Mesenchymal stem cell (in vitro differentiated cells and primary cell): ENCODE results near the gene WDR4.

Experiments used
- DNase-seq: peaks from one replicate; pipeline ENCODE4 v3.0.0-alpha.2; 2013
- H2AFZ ChIP-seq: one replicate; pipeline ENCODE4 v1.6.1; 2013; ENCODE audit warnings: low read depth, mild to moderate bottlenecking, control low read depth, inconsistent platforms, low read length, moderate library complexity
- H2AK5ac ChIP-seq: 2 replicates; pipeline ENCODE4 v1.6.1; 2013; ENCODE audit warnings: low read length, moderate library complexity, mild to moderate bottlenecking, inconsistent platforms; ENCODE audit not compliant: severe bottlenecking
- H2BK120ac ChIP-seq: one replicate; pipeline ENCODE4 v1.6.1; 2013; ENCODE audit warnings: low read depth, mild to moderate bottlenecking, inconsistent platforms, low read length, moderate library complexity
- H2BK12ac ChIP-seq, 2 experiments: one replicate each; pipeline ENCODE4 v1.6.1; 2013; ENCODE audit warnings: inconsistent platforms in 2 of 2, low read length in 2 of 2, mild to moderate bottlenecking in 2 of 2, moderate library complexity in 2 of 2, control low read depth in 1 of 2
- H2BK15ac ChIP-seq: one replicate; pipeline ENCODE4 v1.6.1; 2013; ENCODE audit warnings: mild to moderate bottlenecking, low read depth, inconsistent platforms; ENCODE audit not compliant: poor library complexity, severe bottlenecking
- H2BK5ac ChIP-seq: 2 replicates; pipeline ENCODE4 v1.6.1; 2013; ENCODE audit warnings: low read depth, mild to moderate bottlenecking, low read length, control low read depth, inconsistent platforms; ENCODE audit not compliant: poor library complexity, severe bottlenecking
- H3K14ac ChIP-seq, 2 experiments: one replicate each; pipeline ENCODE4 v1.6.1; 2013; ENCODE audit warnings: inconsistent platforms in 2 of 2, low read length in 2 of 2, control low read depth in 1 of 2, mild to moderate bottlenecking in 1 of 2, moderate library complexity in 1 of 2
- H3K18ac ChIP-seq, 2 experiments: one replicate each; pipeline ENCODE4 v1.6.1; 2013; ENCODE audit warnings: inconsistent platforms in 2 of 2, low read length in 2 of 2, control low read depth in 1 of 2, low read depth in 1 of 2, mild to moderate bottlenecking in 1 of 2
- H3K23ac ChIP-seq, 2 experiments: one replicate each; pipeline ENCODE4 v1.6.1; 2013; ENCODE audit warnings: inconsistent platforms in 2 of 2, low read length in 2 of 2, mild to moderate bottlenecking in 2 of 2, moderate library complexity in 2 of 2, control low read depth in 1 of 2
- H3K27ac ChIP-seq: 2 replicates; pipeline ENCODE4 v1.5.1; 2013; ENCODE audit warnings: mild to moderate bottlenecking, moderate library complexity, low read length, control low read depth, inconsistent platforms; ENCODE audit not compliant: poor library complexity, severe bottlenecking
- H3K27me3 ChIP-seq, 2 experiments: 2 replicates each; pipeline versions ENCODE4 v1.6.1 to v1.7.0; 2013; ENCODE audit warnings: low read length in 2 of 2, mild to moderate bottlenecking in 2 of 2, moderate library complexity in 2 of 2, control low read depth in 1 of 2, inconsistent platforms in 1 of 2; ENCODE audit not compliant: control insufficient read depth in 1 of 2, insufficient read depth in 1 of 2
- H3K36me3 ChIP-seq, 2 experiments: 2 replicates each; pipeline versions ENCODE4 v1.6.1 to v1.7.0; 2013; ENCODE audit warnings: low read length in 2 of 2, control low read depth in 1 of 2, inconsistent platforms in 1 of 2, low read depth in 1 of 2, mild to moderate bottlenecking in 1 of 2; ENCODE audit not compliant: insufficient read depth in 2 of 2, control insufficient read depth in 1 of 2
- H3K4ac ChIP-seq, 2 experiments: one replicate each; pipeline ENCODE4 v1.6.1; 2013; ENCODE audit warnings: inconsistent platforms in 2 of 2, low read length in 2 of 2, mild to moderate bottlenecking in 2 of 2, moderate library complexity in 2 of 2, control low read depth in 1 of 2, low read depth in 1 of 2
- H3K4me1 ChIP-seq: 2 replicates; pipeline ENCODE4 v1.6.1; 2013; ENCODE audit warnings: low read depth, low read length, control low read depth; ENCODE audit not compliant: control insufficient read depth, insufficient read depth
- H3K4me2 ChIP-seq: 2 replicates; pipeline ENCODE4 v1.6.1; 2013; ENCODE audit warnings: low read length, mild to moderate bottlenecking, inconsistent platforms; ENCODE audit not compliant: poor library complexity, severe bottlenecking
- H3K4me3 ChIP-seq, 2 experiments: 2 replicates each; pipeline versions ENCODE4 v1.5.1 to v1.7.0; 2013; ENCODE audit warnings: low read length in 2 of 2, mild to moderate bottlenecking in 2 of 2, control low read depth in 1 of 2, low read depth in 1 of 2; ENCODE audit not compliant: insufficient read depth in 1 of 2
- H3K79me1 ChIP-seq: replicated peaks from 2 replicates; pipeline ENCODE4 v1.6.1; 2013; ENCODE audit warnings: mild to moderate bottlenecking, control low read depth, low read length, inconsistent platforms; ENCODE audit not compliant: poor library complexity, severe bottlenecking
- H3K9ac ChIP-seq: 2 replicates; pipeline ENCODE4 v1.7.0; 2013; ENCODE audit warnings: mild to moderate bottlenecking, low read length, moderate library complexity
- H3K9me3 ChIP-seq: 2 replicates; pipeline ENCODE4 v1.7.0; 2013; ENCODE audit warnings: mild to moderate bottlenecking, low read length; ENCODE audit not compliant: control insufficient read depth
- H4K8ac ChIP-seq: one replicate; pipeline ENCODE4 v1.6.1; 2013; ENCODE audit warnings: inconsistent platforms, mild to moderate bottlenecking, low read length, moderate library complexity
- H4K91ac ChIP-seq: one replicate; pipeline ENCODE4 v1.6.1; 2013; ENCODE audit warnings: mild to moderate bottlenecking, low read length, inconsistent platforms
- WGBS: methylation state at CpG from one replicate; pipeline ENCODE4 v1.1.7; 2013; ENCODE audit warnings: mixed read lengths; 5-methylcytosine and 5-hydroxymethylcytosine counted together

Gene WDR4

DNA sequence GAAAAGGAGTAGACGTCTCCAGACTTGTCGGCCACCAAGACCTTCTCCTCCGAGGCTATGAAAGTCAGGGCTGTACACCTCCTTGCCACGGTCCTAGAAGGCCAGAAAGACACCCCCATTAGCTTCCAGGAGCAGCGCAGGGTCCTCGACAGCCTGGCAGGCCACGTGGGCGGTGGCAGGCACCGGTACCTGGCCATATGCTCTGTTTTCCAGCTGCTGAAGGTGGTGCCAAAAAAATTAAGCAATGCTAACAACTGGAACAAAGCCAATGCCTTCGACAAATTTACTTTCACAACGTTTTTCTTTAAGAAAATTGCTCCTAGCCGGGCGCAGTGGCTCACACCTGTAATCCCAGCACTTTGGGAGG is 15.9 kb downstream of the WDR4 start:
- Histone ChIP-seq H3K27ac (no peak overlapping the region), H2BK12ac (no peak overlapping the region), H4K91ac (no peak overlapping the region), H2BK15ac (no peak overlapping the region), H3K4me1 (peaks cover 3% of the 10 kb centered on the region), H3K18ac (no peak overlapping the region), H3K79me1 (peaks cover 58% of the 10 kb centered on the region), H3K9me3 (no peaks in the 10 kb centered on the region), H3K36me3 (peaks cover 56 to 81% of the 10 kb centered on the region in 2 experiments), H3K23ac (no peak overlapping the region), H2BK5ac (no peak overlapping the region), H2AK5ac (no peak overlapping the region), H3K9ac (no peak overlapping the region), H3K4me3 (no peak overlapping the region), H3K4me2 (no peak overlapping the region), H2AFZ (no peak overlapping the region), H3K4ac (no peak overlapping the region), H3K14ac (no peak overlapping the region), H2BK120ac (no peak overlapping the region), H4K8ac (no peak overlapping the region), H3K27me3 (no peaks in the 10 kb centered on the region)
- no peak for DNase-seq
- WGBS: 95% methylated on average over 13 of the region's 13 CpGs

DNA sequence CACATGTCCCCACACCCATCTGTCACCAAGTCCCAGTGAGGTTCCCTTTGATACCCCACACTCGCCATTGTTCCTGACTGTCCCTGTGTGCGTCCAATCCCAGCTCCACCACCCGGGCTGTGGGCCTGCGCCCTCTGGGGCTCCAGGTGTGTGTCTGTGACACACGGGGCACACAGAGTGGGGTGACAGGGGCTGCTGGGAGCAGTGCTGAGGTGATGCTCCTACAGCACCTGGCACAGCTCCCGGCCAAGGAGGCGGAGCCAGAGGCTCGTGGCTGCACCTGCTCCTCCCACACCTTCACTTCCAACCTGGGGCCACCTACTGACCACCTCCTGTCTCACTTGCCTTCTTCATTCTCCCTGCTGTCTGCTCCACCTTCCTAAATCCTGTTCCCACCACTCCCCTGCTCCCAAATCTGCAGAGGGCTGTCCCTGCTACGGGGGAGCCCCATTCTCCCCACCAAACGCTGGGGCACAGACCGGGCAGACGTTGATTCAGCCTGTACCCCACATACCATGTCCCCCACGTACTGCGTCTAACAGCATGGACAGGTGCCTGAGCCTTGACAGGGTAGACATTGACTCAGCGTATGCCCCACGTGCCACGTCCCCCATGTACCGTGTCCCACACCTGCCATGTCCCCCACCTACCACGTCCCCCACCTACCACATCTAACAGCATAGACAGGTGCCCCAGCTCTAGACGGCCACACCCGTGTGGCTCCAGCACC is 16.4 kb downstream of the WDR4 start:
- H2BK12ac ChIP-seq: no peak overlapping the region
- H3K4me1 ChIP-seq: peaks cover 3% of the 10 kb centered on the region
- H2AFZ ChIP-seq: no peak overlapping the region
- H3K14ac ChIP-seq: no peak overlapping the region
- H4K91ac ChIP-seq: no peak overlapping the region
- no peak overlapping the region for H2BK15ac ChIP-seq
- H2AK5ac ChIP-seq: no peak overlapping the region
- no peak overlapping the region for H3K9ac ChIP-seq
- H3K4me2 ChIP-seq: no peak overlapping the region
- H3K79me1 ChIP-seq: peaks cover 57% of the 10 kb centered on the region
- no peak overlapping the region for H3K23ac ChIP-seq
- H4K8ac ChIP-seq: no peak overlapping the region
- WGBS: 93% methylated on average over 21 of the region's 21 CpGs
- no peak overlapping the region for H2BK120ac ChIP-seq
- H3K9me3 ChIP-seq: no peaks in the 10 kb centered on the region
- no peak for DNase-seq
- no peak overlapping the region for H2BK5ac ChIP-seq
- H3K27ac ChIP-seq: no peak overlapping the region
- H3K27me3 ChIP-seq: no peaks in the 10 kb centered on the region
- no peak overlapping the region for H3K4me3 ChIP-seq
- peaks cover 56 to 81% of the 10 kb centered on the region in 2 experiments for H3K36me3 ChIP-seq
- no peak overlapping the region for H3K4ac ChIP-seq
- no peak overlapping the region for H3K18ac ChIP-seq

- Histone ChIP-seq H3K36me3 (peaks cover 55 to 83% of the 10 kb centered on the region in 2 experiments), H3K4me3 (no peak overlapping the region), H4K91ac (no peak overlapping the region), H3K4me2 (no peak overlapping the region), H2BK120ac (no peak overlapping the region), H3K9me3 (no peaks in the 10 kb centered on the region), H3K27me3 (no peaks in the 10 kb centered on the region), H3K9ac (no peak overlapping the region), H3K14ac (no peak overlapping the region), H3K79me1 (peaks cover 61% of the 10 kb centered on the region), H2AK5ac (no peak overlapping the region), H3K18ac (no peak overlapping the region), H3K23ac (no peak overlapping the region), H4K8ac (no peak overlapping the region), H2AFZ (no peak overlapping the region), H2BK12ac (no peak overlapping the region), H2BK5ac (no peak overlapping the region), H3K27ac (no peak overlapping the region), H3K4ac (no peak overlapping the region), H3K4me1 (peaks cover 3% of the 10 kb centered on the region), H2BK15ac (no peak overlapping the region)
- WGBS: 96% methylated on average over 29 of the region's 29 CpGs
- DNase-seq: no peak
Observed at GRCh38 chr21:42861848-42862400, 17.4 kb downstream of the WDR4 start.

DNA sequence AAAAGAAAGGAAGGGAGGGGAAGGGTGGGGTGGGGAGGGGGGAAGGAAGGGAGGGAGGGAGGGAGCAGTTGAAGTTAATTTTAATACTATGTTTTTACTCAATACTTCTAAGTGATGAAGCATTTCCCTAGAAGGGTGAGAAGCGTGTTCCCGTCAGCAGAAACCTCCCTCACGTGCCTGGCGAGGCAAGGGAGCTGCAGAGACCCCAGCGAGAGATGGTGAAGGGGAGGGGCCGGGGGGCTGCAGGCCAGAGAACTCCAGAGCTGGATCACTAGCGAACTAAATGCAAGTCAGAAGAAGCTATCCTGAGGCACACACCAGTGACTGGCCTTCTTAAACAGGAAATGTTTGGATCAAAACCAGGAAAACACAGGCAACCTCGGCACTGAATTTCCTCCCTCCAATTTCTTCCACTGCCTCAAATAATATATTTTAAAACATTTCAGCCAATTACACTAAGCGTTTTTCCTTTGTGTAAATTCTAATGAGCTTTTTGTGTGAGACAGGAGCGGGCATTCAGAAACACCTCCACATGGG is 18.0 kb downstream of the WDR4 start:
- H4K91ac ChIP-seq: no peak overlapping the region
- H3K79me1 ChIP-seq: peaks cover 62% of the 10 kb centered on the region
- no peak overlapping the region for H3K4ac ChIP-seq
- H3K27me3 ChIP-seq: no peaks in the 10 kb centered on the region
- peaks cover 3% of the 10 kb centered on the region for H3K4me1 ChIP-seq
- H3K4me3 ChIP-seq: no peak overlapping the region
- no peak overlapping the region for H3K4me2 ChIP-seq
- H3K23ac ChIP-seq: no peak overlapping the region
- H2BK5ac ChIP-seq: no peak overlapping the region
- DNase-seq: no peak
- H2AFZ ChIP-seq: no peak overlapping the region
- H4K8ac ChIP-seq: no peak overlapping the region
- H3K9me3 ChIP-seq: no peaks in the 10 kb centered on the region
- no peak overlapping the region for H3K14ac ChIP-seq
- no peak overlapping the region for H2AK5ac ChIP-seq
- H3K9ac ChIP-seq: no peak overlapping the region
- peaks cover 61 to 86% of the 10 kb centered on the region in 2 experiments for H3K36me3 ChIP-seq
- H2BK15ac ChIP-seq: no peak overlapping the region
- H2BK12ac ChIP-seq: no peak overlapping the region
- no peak overlapping the region for H3K18ac ChIP-seq
- whole genome bisulfite sequencing: 93% methylated on average over 10 of the region's 10 CpGs
- no peak overlapping the region for H3K27ac ChIP-seq
- H2BK120ac ChIP-seq: no peak overlapping the region
